DOHH2 (cell line): Measurements from ENCODE around the gene PPP6R3.

ENCODE experiments used
- H3F3A ChIP-seq: fragments of 200-600 bp; sonication (generic), shearing (Covaris generic); 2 replicates; pipeline ENCODE4 v1.6.0; 2016; ENCODE audit warnings: antibody characterized with exemption, mild to moderate bottlenecking; ENCODE audit not compliant: control insufficient read depth, insufficient read depth
- H3K27ac ChIP-seq: fragments of 200-600 bp; sonication (generic); 2 replicates; pipeline ENCODE4 v1.5.1; 2014; ENCODE audit warnings: low read depth, mild to moderate bottlenecking, low read length, moderate library complexity
- H3K27me3 ChIP-seq: fragments of 200-600 bp; sonication (generic); 2 replicates; pipeline ENCODE4 v1.6.1; 2014; ENCODE audit warnings: mild to moderate bottlenecking, low read length, mixed read lengths; ENCODE audit not compliant: control insufficient read depth
- H3K36me3 ChIP-seq: fragments of 200-600 bp; sonication (generic); 2 replicates; pipeline ENCODE4 v1.6.1; 2014; ENCODE audit warnings: mild to moderate bottlenecking, low read length, moderate library complexity, mixed read lengths; ENCODE audit not compliant: control insufficient read depth
- H3K4me1 ChIP-seq: fragments of 200-600 bp; sonication (generic); 2 replicates; pipeline ENCODE4 v1.6.1; 2014; ENCODE audit warnings: mild to moderate bottlenecking, low read length, mixed read lengths; ENCODE audit not compliant: control insufficient read depth
- H3K4me2 ChIP-seq: fragments of 200-600 bp; sonication (generic); 2 replicates; pipeline ENCODE4 v1.6.0; 2014; ENCODE audit warnings: mild to moderate bottlenecking, low read length, moderate library complexity
- H3K4me3 ChIP-seq: fragments of 200-600 bp; sonication (generic); 2 replicates; pipeline ENCODE4 v1.5.1; 2014; ENCODE audit warnings: mild to moderate bottlenecking, low read length, mixed read lengths
- H3K79me2 ChIP-seq: fragments of 200-600 bp; sonication (generic); 2 replicates; pipeline ENCODE4 v1.6.1; 2014; ENCODE audit warnings: mild to moderate bottlenecking, low read length, mixed read lengths; ENCODE audit not compliant: control insufficient read depth
- H3K9me2 ChIP-seq: fragments of 200-600 bp; sonication (generic); replicated peaks from 2 replicates; pipeline ENCODE4 v1.6.1; 2014; ENCODE audit warnings: mild to moderate bottlenecking, low read length, mixed read lengths; ENCODE audit not compliant: control insufficient read depth
- H3K9me3 ChIP-seq: fragments of 200-600 bp; sonication (generic); 2 replicates; pipeline ENCODE4 v1.6.1; 2014; ENCODE audit warnings: antibody characterized with exemption, low read length, mixed read lengths; ENCODE audit not compliant: control insufficient read depth, insufficient read depth
- H4K20me1 ChIP-seq: fragments of 200-600 bp; sonication (generic); 2 replicates; pipeline ENCODE4 v1.6.0; 2014; ENCODE audit warnings: low read depth, mild to moderate bottlenecking, antibody characterized with exemption, low read length, moderate library complexity; ENCODE audit not compliant: control insufficient read depth, insufficient read depth
- CTCF ChIP-seq: fragments of 200-600 bp; sonication (generic); IDR thresholded peaks from one replicate; pipeline ENCODE4 v1.5.1; 2014; ENCODE audit warnings: antibody characterized with exemption, mild to moderate bottlenecking, low read depth, low read length; ENCODE audit not compliant: poor library complexity, severe bottlenecking
- EZH2phosphoT487 ChIP-seq: fragments of 200-600 bp; sonication (generic); IDR thresholded peaks from 2 replicates; pipeline ENCODE4 v1.6.1; 2017; ENCODE audit warnings: borderline replicate concordance, mild to moderate bottlenecking, antibody characterized with exemption, low read length, moderate library complexity, mixed read lengths

The PPP6R3 gene

GRCh38 chr11:68545347-68545746 is 84.8 kb downstream of the PPP6R3 start:
- Histone ChIP-seq H3K79me2 (peaks cover 73% of the 10 kb centered on the region), H3K4me3 (no peak overlapping the region), H3K9me3 (no peaks in the 10 kb centered on the region), H3K27ac (no peak overlapping the region), H3K4me2 (no peak overlapping the region), H3K9me2 (no peaks in the 10 kb centered on the region), H3K4me1 (no peaks in the 10 kb centered on the region), H3K27me3 (no peaks in the 10 kb centered on the region), H4K20me1 (no peaks in the 10 kb centered on the region; the same call in 1 of the 2 replicates), H3K36me3 (peaks cover 88% of the 10 kb centered on the region), H3F3A (no peaks in the 10 kb centered on the region)
- no peak for TF ChIP-seq EZH2phosphoT487
- no peak for TF ChIP-seq CTCF

- Histone ChIP-seq H3K4me3 (no peak overlapping the region), H3F3A (no peaks in the 10 kb centered on the region), H4K20me1 (no peaks in the 10 kb centered on the region; the same call in 1 of the 2 replicates), H3K4me2 (no peak overlapping the region), H3K27me3 (no peaks in the 10 kb centered on the region), H3K27ac (no peak overlapping the region), H3K79me2 (peaks cover 74% of the 10 kb centered on the region), H3K4me1 (no peaks in the 10 kb centered on the region), H3K9me3 (no peaks in the 10 kb centered on the region), H3K36me3 (peaks cover 93% of the 10 kb centered on the region), H3K9me2 (no peaks in the 10 kb centered on the region)
- TF ChIP-seq EZH2phosphoT487, result no peak
- no peak for TF ChIP-seq CTCF
These were observed 85.2 kb downstream of the PPP6R3 start for GRCh38 chr11:68545796-68546195.

- H3K4me2 ChIP-seq, result no peak overlapping the region
- H3K4me3 ChIP-seq, result no peak overlapping the region
- no peaks in the 10 kb centered on the region for H3F3A ChIP-seq
- peaks cover 94% of the 10 kb centered on the region for H3K36me3 ChIP-seq
- no peak overlapping the region for H3K27ac ChIP-seq
- H4K20me1 ChIP-seq, result no peaks in the 10 kb centered on the region; the same call in 1 of the 2 replicates
- H3K9me2 ChIP-seq, result no peaks in the 10 kb centered on the region
- no peak for TF ChIP-seq CTCF
- TF ChIP-seq EZH2phosphoT487, result no peak
- peaks cover 66% of the 10 kb centered on the region for H3K79me2 ChIP-seq
- no peaks in the 10 kb centered on the region for H3K27me3 ChIP-seq
- no peaks in the 10 kb centered on the region for H3K9me3 ChIP-seq
- no peaks in the 10 kb centered on the region for H3K4me1 ChIP-seq
These were observed 86.0 kb downstream of the PPP6R3 start for GRCh38 chr11:68546555-68546954.
